HG03066 (cell line): Measurements from ENCODE around the gene C12orf75.
"Not testable (repeated sequence)": the region's sequence is repeated elsewhere in the genome, so short reads cannot be mapped to it uniquely, and the experiment has no call there.

ENCODE experiments used
- ATAC-seq: cut with Tn5 transposase; IDR thresholded peaks from one replicate; pipeline ENCODE4 v1.9.1; 2021; ENCODE audit warnings: low read depth; ENCODE audit not compliant: unreplicated experiment

Gene C12orf75

DNA sequence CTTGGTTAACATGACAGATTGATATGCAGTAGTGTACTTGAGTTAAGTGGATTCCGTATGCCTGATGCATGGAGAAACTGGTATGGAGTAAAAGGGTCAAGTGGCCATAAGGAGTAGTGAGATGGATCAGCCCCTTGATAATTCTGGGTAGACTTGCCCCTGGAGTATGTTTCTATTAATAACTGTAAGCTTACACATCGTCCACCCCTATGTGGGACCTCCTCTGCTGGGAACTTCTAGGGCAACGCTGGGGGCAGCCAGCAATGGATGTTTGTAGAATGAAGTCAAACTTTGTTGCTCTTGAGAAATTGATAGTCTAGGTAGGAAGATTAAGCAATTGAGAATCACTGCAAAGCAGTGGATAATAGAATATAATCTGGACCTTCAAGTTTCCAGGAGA is 3.5 kb downstream of the C12orf75 start:
- ATAC-seq = no peak

DNA sequence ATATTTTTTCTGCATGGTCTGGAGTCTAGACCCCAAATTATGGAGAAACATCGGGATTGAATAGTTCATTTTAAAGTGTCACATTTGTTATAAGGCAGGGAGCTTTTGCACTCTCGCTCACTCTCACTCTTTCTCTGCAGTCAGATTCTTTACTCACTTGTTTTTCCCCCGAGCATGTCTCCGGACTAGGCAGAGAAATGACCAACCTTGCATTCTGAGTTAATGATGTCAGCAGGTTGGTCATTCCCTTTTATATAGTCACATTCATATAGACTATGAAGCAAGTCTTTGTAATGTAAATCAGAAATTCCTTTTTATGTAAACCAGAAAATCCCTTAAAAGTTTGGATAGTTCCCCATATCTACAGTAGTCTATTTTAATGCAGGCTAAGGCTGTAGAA is 4.1 kb downstream of the C12orf75 start:
- no peak for ATAC-seq

DNA sequence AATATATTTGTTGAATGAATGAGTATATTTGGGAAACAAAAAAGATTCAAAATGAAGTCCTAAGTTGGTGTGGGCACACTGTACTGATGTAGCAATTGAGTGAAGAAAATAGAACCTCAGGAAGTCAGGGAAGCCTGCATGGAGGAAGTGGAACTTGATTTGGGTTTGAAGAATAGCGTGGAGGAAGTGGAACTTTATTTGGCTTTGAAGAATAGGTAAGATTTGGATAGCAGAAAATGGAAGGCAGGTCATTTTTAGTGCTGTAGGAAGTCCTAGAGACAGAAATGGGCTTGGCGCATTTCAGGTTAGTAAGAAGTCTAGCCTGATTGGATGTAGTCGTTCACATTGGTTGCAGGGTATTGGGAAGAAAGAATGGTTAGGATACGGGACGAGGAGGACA is 5.4 kb downstream of the C12orf75 start:
- ATAC-seq = no peak

DNA sequence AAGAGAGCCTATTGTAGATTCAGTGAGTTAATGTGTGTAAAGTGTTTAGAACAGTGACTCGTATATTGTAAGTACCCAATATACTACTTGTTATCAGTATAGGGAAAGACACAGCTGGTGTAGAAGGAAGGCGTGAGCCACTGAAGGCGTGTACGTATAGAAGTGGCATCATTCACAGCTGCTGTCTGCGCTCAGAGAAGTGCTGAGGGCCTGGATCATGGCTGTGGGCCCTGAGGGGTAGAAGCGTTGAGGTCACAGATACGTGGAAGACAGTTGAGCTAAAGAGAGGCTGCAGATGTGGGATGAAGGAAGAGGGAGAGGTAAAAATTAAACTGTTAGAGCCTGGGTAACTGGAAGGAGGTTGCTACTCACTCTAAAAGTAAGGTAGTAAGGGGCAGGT is 5.9 kb downstream of the C12orf75 start:
- ATAC-seq = no peak

DNA sequence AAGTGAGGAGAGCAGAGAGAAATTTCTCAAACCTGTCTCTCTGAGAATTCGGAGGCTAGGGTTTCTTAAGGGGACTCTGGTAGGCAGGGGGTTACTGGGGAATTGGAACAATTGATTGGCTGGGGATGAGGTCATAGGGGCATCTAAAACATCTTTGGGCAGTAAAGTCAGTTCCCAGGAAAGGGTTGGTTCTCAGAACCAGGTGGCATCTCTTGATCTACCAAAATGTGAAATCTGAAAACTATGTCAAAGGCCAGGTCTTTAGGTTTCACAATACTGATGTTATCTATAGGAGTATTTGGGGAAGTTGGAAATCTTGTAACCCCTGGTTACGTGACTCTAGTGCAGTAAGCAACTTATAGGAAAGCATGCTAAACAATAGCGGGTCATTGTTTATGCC is 6.9 kb downstream of the C12orf75 start:
- ATAC-seq = no peak

DNA sequence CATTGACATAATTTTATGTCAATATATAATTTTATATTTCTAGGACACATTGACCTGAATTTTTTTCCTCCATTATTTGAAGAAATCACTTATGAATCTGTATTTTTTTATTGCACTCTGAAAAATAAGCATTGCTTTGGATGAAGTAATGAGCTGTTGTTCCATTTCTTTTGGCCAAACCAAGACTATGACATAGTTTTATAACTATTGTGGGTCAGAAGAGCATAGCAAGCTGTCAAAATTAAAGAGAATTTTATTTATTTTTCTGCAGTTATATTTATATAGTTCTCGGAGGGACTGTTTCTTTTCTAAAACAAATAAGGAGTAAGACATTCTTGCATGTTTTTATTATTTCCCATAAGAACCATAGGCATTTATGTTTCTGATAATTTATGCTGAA is 8.5 kb downstream of the C12orf75 start:
- no peak for ATAC-seq

DNA sequence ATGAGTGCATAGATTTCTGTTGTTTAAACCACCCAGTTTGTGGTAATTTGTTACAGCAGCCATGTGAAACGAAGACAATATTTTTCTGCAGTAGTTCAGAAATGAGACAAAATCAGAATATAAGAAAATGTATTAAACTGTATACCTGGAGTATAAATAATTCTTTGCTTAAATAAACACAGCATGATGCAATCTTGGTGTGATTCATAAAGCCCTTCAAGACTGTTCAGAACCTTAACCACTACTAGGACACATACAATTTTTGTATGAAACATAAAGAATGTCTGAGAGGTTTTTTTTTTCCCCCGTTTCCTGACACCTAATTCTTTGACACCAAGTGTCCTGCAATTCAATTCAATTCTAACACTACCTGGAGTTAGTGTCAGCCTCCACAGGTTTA is 10.5 kb downstream of the C12orf75 start:
- no peak for ATAC-seq

DNA sequence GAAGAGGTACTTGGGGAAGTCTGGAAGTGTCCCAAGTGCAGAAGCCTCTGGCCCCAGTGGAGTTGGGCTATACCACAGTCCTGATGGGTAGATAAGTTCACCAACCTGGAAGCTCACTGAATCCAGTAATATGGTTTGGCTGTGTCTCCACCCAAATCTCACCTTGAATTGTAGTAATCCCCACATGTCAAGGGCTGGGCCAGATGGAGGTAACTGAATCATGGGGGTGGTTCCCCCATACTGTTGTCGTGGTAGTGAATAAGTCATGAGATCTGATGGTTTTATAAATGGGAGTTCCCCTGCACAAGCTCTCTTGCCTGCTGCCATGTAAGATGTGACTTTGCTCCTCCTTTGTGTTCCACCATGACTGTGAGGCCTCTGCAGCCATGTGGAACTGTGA is 11.1 kb downstream of the C12orf75 start:
- not testable (repeated sequence) for ATAC-seq

DNA sequence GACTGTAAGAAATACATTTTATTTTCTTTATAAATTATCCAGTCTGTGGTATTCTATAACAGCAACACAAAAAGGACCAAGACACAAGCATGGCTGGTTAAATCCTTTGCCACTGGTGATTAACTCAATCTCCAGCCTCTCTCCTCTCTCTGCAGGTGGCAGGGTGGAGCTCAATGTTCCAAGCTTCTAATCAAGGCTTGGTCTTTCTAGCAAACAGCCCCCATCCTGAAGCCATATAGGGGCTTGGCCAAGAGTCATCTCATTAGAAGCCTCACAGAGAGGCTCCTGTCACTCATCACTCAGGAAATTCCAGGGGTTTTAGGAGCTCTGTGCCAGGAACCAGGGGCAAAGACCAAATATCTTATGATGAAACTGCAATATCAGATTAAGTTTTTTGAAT is 12.0 kb downstream of the C12orf75 start:
- no peak for ATAC-seq

DNA sequence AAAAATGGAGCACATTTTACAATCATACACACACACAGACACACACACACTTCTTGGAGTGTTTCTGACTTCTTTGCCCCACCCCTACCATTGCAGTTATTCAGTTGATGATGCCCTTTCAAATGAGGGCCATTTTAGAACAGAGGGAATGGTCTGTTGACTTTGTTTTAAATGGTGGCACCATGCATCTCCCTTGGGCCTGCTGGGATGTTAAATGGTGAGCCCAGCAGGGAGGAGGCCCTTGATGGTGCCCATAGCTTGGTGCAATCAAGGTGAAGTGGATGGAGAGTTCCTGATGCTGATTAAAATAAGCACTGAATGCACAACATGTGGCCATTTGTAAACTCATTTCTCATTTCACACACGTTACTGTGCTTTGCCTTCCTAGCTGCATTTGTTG is 13.3 kb downstream of the C12orf75 start:
- no peak for ATAC-seq

DNA sequence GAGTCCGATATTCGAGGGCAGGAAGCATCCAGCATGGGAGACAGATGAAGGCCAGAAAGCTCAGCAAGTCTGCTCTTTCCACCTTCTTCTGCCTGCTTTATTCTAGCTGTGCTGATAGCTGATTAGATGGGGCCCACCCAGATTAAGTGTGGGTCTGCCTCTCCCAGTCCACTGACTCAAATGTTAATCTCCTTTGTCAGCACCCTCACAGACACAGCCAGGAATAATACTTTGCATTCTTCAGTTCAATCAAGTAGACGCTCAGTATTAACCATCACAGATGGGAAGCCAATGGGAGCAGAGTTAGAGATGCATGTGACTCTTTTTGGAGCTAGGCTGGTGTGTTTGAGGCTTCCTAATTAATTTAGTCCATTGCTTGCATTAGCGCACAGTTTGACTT is 17.0 kb downstream of the C12orf75 start:
- no peak for ATAC-seq

DNA sequence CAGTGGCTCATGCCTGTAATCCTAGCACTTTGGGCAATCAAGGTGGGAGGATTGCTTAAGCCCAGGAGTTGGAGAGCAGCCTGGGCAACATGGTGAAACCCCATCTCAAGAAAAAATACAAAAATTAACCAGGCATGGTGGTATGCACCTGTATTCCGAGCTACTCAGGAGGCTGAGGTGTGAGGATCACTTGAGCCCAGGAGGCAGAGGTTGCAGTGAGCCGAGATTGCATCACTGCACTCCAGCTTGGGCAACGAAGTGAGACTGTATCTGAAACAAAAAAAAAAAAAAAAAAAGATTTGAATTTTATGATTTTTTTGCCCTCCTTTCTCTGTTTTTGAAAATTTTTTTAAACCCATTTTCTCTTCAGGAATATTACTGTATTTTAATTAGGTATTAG is 17.7 kb downstream of the C12orf75 start:
- ATAC-seq = no peak

DNA sequence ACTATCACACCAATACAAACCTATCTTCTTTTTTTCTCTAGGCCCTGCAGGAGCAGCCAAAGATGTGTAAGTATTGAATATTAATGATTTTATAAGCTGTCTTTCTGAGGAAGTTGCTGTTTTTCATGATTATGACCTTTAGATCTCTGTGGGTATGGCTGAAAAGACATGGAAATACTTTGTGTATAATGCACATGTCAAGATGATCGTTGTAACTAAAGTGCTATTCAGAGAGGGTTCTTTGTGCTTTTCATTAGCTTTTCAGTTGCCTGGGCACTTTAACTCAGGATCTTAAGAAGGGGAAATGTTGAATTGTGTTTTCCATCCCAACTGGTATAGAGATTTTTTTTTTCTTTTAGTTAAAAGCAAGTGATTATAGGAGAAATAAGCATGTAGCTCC is 18.1 kb downstream of the C12orf75 start:
- no peak for ATAC-seq

DNA sequence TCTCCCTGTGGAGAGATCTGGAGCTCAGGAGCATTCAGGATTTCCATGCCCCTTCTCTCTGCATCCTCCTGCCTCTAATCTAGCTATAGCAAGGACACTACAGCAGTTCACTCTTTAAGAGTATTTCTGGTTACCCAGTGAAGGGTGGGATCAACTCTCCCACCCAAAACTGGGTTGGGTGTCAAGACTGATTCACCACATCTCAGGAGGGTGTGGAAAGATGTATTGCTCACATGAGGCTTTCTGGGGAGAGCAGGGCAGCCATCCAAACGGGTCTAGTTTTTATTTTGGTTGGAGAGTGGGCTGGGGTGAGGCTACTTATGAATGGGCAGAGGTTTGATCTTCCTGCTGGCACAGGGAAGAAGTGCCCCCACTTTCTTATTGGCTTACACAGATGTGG is 18.6 kb downstream of the C12orf75 start:
- no peak for ATAC-seq

DNA sequence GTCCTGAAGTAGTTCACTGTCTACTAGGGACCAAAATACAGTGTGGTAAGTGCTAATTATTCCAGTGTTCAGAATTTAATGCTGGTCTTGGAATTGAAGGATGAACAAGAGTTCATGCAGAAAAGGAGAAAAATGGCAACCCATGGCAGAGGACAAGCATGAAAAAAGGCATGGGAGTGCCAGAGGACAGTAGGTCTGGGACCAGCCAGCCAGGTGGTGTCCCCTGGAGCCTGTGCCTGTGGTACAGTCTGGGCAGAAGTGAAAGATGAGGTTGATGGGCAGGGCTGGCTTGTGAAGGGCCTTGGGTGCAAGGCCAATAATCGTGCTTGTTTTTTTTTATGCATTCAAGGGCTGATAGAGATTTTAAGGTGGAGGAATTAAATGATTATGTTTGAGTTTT is 21.0 kb downstream of the C12orf75 start:
- ATAC-seq = peak; percentile 60

DNA sequence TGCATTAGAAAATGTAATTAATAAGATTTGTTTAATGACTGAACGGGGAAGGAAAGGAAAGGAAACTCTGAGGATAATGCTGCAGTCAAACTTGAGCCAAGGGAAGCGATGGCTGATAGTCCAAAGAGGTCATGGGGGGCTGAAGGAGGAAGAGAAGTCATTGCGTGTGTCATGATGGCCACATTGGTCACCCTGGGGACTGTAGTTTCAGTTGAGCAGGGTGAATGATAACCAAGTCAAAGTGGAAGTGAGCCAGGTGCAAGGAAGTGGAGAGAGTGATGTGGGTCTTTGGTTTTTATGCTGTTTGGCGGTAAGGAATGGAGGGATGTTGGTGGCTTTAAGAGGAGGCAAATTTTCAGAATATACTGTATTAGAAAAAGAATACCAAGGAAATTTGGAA is 21.6 kb downstream of the C12orf75 start:
- peak; percentile 84 for ATAC-seq

DNA sequence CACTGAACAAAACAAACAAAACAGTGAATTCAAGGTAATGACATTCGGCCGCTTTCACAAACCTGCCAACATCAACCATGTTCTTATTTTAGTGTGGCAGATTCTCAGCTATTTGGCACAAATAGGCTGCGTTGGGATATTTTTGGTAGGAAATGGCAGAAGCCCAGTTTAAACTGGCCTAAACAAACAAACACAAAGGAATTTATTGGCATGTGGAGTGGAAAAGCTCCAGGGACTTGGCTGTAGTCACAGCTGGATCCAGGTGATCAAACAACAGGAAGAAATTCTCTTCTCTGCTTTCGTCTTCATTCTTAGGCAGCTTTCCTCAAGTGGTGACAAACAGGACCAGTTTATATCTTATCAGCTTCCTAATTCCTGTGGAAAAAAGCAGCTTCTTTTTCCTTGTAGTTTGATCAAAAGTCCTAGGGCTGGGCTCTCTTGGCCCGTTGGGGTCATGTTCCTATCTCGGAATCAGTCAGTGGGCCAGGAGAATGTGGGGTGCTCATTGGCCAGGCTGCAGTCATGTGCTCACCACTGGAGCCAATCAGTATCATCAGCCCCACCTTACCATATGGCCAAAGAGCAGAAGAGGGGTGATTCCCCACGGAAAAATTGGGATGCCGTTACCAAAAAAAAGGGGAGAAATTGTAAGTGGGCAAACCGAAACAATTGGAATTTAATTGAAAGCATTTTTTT is 22.6 kb downstream of the C12orf75 start:
- no peak for ATAC-seq

DNA sequence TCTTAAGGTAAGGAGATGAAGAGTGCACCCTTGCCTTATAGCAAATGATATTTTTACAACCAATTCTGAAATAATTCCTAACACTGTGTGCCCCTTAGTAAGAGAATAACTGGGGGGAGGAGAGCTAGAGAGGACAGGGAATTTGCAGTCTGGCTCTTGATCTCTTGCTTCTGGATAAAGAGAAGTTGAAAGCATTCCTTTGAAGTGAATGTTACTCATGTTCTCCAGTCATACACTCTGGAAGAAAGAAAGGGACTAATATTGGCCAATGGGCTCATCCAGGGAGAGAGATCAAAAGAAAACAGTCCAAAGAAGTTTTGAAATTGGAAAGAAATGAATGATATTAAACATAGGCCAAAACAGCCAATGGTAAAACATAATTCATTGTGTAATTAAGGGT is 25.3 kb downstream of the C12orf75 start:
- ATAC-seq = no peak

DNA sequence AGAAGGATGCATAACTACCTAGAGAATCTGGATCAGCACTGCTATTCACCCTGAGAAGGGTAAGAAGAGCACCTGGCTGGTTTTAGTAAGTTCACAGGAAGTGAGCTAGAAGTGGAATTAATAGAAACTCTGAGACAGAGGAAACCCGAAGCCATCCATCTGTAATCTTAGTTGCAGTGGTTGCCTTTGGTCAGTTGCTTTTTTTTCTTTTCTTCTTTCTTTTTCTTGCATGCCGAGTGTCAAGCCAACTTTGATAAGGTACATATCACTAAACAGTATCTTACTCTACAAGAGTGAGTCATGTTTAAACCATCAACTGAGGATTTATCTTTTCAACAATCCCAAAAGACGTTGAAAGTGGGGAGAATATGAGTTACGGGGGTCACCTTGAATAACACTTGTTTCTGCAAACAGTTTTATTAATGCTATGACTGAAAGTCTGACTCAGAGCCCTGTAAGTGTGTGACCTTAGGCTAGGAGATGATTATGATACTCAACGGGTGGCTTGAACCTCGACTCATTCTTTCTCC is 26.7 kb downstream of the C12orf75 start:
- peak; percentile 77 for ATAC-seq

DNA sequence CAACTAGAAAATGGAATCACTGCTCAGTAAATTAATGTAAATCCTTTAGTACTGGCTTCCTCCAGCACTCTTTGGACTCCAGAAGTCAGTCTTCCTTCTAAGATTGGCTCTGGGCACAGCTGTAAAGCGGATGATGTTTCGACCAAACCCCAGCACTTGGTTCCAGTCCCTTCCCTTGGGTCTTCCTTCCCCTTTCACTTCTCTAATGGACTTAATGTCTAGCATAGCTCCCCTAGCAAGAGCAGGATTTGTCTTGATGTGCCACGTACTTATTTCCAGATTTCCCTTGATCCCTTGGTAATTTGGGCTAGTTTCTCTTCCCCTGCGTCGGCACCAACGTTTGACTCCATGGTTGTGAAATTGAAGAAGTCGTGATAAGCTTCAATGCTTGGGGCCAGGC is 28.3 kb downstream of the C12orf75 start:
- peak; percentile 52 for ATAC-seq

DNA sequence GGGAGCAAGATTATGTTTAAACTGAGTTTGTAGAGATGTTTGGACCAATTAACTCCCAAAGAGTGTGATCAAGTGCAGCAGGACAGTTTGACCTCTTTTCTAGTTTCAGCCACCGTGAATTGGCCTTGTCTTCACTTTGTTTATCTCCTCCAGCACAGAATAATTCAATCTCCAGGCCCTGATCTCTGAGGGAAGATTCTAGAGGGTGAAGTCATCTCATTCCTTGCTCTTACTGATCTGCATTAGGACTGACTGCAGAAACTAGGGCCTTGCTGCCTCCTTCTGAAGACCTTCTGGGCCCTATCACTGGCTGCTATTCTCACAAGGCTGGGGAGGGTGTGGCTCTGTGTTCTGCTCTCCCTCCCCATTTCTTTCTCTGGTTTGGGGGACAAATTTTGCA is 29.4 kb downstream of the C12orf75 start:
- ATAC-seq = no peak

DNA sequence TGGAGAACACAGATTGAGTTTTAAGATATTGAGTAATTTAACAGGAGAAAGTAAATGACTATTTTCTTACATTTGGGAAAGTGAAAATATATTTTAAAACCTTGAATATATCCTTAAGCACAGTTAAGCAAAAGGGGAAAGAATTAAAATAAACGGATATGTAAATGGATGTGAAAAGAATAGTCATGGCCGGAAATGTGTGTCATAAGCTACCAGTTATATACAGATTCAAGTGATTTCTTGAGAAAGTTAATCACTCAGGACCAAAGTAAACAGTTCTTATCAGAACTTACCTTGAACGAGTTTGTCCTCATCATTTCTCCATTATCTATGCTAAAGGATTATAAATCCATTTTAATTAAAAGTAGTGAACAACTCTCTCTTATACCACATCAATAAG is 33.4 kb downstream of the C12orf75 start:
- ATAC-seq = no peak

DNA sequence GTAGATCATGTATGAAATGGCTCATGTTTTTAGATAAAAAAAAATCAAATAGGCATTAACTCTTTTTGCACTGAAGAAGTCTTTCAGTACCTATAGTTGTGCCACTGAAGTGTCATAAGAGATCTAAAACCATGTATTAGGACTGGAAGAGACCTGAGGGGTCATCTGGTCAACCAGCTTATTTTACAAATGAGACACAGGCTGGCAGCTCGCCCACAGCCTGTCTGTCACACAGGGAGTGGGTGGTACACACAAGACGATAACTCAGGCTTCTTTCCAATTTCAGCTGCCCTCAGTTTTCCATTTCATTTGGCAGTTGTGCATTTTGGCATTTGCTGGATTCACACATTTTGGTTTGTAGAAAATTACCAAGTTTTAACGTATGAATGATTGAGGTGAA is 34.7 kb downstream of the C12orf75 start:
- no peak for ATAC-seq
